Measurements from ENCODE around the gene YAF2. TPM values are rescaled to one million over a fixed set of nuclear protein-coding genes. Genes with fewer than 3 reads are reported as not detected.

YAF2 gene
- total and polyA plus RNA-seq, 2 of the 13 experiments (the other 11 are each of a cell fraction or from before 2014, with no cell fraction given) = 8.4 to 11.7 TPM

- DNase-seq (ENCODE audit: low spot score) (no peak), ATAC-seq (no peak), FAIRE-seq (no peak)
- ChIA-PET POLR2A (no interaction called here), CTCF (ENCODE audit: low intra/inter-chr PET ratio, low total read pairs) (no interaction called here)
- no peak overlapping the region for H3K4me3 ChIP-seq (replicated peaks in 1 of 3; ENCODE audit: insufficient read depth in 1 of 3, low read depth in 2 of 3, low read length in 3 of 3)
- no peak overlapping the region for H3K27ac ChIP-seq (ENCODE audit: extremely low read length, insufficient read depth, low read length)
- no peak overlapping the region for H3K4me2 ChIP-seq (ENCODE audit: low read depth, low read length)
- no peak overlapping the region for H2AFZ ChIP-seq (ENCODE audit: low read length)
- WGBS (ENCODE audit: low lambda C conversion rate) = 96% methylated on average over 2 of the region's 2 CpGs
- H3K9me3 ChIP-seq (ENCODE audit: low read length) = no peaks in the 10 kb centered on the region
- no peaks in the 10 kb centered on the region for H3K27me3 ChIP-seq (ENCODE audit: control insufficient read depth in 1 of 2, insufficient read depth in 2 of 2, low read length in 2 of 2)
- BruUV-seq (replicated peaks) = no TSS peak
- H3K9ac ChIP-seq (ENCODE audit: insufficient read depth, low read depth, low read length) = no peak overlapping the region
- peaks cover 1 to 16% of the 10 kb centered on the region in 2 experiments; a peak in 3 of 5 replicates for H3K36me3 ChIP-seq (replicated peaks in 1 of 2; ENCODE audit: control insufficient read depth in 1 of 2, insufficient read depth in 2 of 2, low read length in 2 of 2)
- intact Hi-C loops (cut with micrococcal nuclease; ENCODE audit: unreplicated experiment) = no loop called here
- no peaks in the 10 kb centered on the region for H3K4me1 ChIP-seq (ENCODE audit: insufficient read depth, low read length)
- no peaks in the 10 kb centered on the region for H4K20me1 ChIP-seq (ENCODE audit: insufficient read depth, low read length)
- no peaks in the 10 kb centered on the region for H3K79me2 ChIP-seq (ENCODE audit: insufficient read depth, low read length)
- in situ Hi-C loops (cut with HindIII; ENCODE audit: extremely low pct_ligation_motif_present, low pct_unique_long_range_greater_than_20kb) = no loop called here
- TF ChIP-seq PBX3 (CRISPR knock-in tag; IDR thresholded peaks at IDR 0.05; ENCODE audit: borderline replicate concordance) = no peak
- no peak for TF ChIP-seq THRA (CRISPR knock-in tag; IDR thresholded peaks at IDR 0.05; ENCODE audit: borderline replicate concordance)
- no peak for TF ChIP-seq NFE2L2 (IDR thresholded peaks at IDR 0.05; ENCODE audit: low read length)
- no peak for TF ChIP-seq SALL2 (CRISPR knock-in tag; IDR thresholded peaks at IDR 0.05)
- TF ChIP-seq ZNF772 (CRISPR knock-in tag; IDR thresholded peaks at IDR 0.05) = no peak
- no peak for TF ChIP-seq ETS1 (CRISPR knock-in tag; IDR thresholded peaks at IDR 0.05)
- TF ChIP-seq ZNF33B (CRISPR knock-in tag; IDR thresholded peaks at IDR 0.05) = no peak
- no peak for TF ChIP-seq HNRNPLL (IDR thresholded peaks at IDR 0.05; ENCODE audit: low read depth, low read length, poor library complexity, severe bottlenecking)
- no peak for TF ChIP-seq PATZ1 (CRISPR knock-in tag; IDR thresholded peaks at IDR 0.05)
- no peak for TF ChIP-seq ZNF253 (CRISPR knock-in tag; IDR thresholded peaks at IDR 0.05; ENCODE audit: borderline replicate concordance)
- no peak for TF ChIP-seq RFXAP (CRISPR knock-in tag; IDR thresholded peaks at IDR 0.05; ENCODE audit: borderline replicate concordance)
- TF ChIP-seq ZNF609 (CRISPR knock-in tag; IDR thresholded peaks at IDR 0.05; ENCODE audit: borderline replicate concordance) = no peak
- TF ChIP-seq ZNF547 (CRISPR knock-in tag; IDR thresholded peaks at IDR 0.05) = no peak
- TF ChIP-seq NRL (CRISPR knock-in tag; IDR thresholded peaks at IDR 0.05; ENCODE audit: borderline replicate concordance) = no peak
Measured at GRCh38 chr12:42201063-42201462, 37.0 kb downstream of the YAF2 start.

Measured in HepG2 (cell line).